AG04449 (cell line): Measurements from ENCODE around the gene RPL36.

ENCODE experiments used
- CTCF ChIA-PET: fragments of 350-600 bp; formaldehyde crosslinking; extraction: SDS; loops from one replicate; lab custom pipeline; 2021; ENCODE audit warnings: antibody characterized with exemption; lab: Yijun Ruan, JAX
- POLR2A ChIA-PET: fragments of 400-600, 350-600 bp; formaldehyde crosslinking; extraction: SDS; loops from one replicate; lab custom pipeline; 2020; ENCODE audit warnings: antibody characterized with exemption, inconsistent platforms; lab: Yijun Ruan, JAX
- DNase-seq: peaks from one replicate; pipeline ENCODE4 v3.0.0-alpha.2; 2010; ENCODE audit warnings: low read depth, low spot score
- H3K4me3 ChIP-seq: 2 replicates; pipeline ENCODE4 v1.5.1; 2011; ENCODE audit warnings: low read depth, mild to moderate bottlenecking, control low read depth, low read length
- CTCF ChIP-seq: IDR thresholded peaks from one replicate; pipeline ENCODE4 v1.5.1; 2011; ENCODE audit warnings: mild to moderate bottlenecking, moderate library complexity, low read length, control low read depth, inconsistent platforms; ENCODE audit not compliant: insufficient read depth; ENCODE audit errors: missing control alignments

The RPL36 gene

GRCh38 chr19:5694956-5695648 is 5.0 kb downstream of the RPL36 start:
- no peak overlapping the region for H3K4me3 ChIP-seq
- DNase-seq: no peak
- POLR2A ChIA-PET: interaction anchor here (0.9 kb wide), 1 partner anchor 23 kb away, joined by 3 read pairs; no protein-coding TSS in a partner anchor
- no peak for TF ChIP-seq CTCF
- CTCF ChIA-PET: no interaction called here

GRCh38 chr19:5695649-5696195 is 5.6 kb downstream of the RPL36 start:
- no peak for DNase-seq
- CTCF ChIA-PET: no interaction called here
- POLR2A ChIA-PET: interaction anchor here (0.9 kb wide), 1 partner anchor 23 kb away, joined by 3 read pairs; no protein-coding TSS in a partner anchor
- TF ChIP-seq CTCF: no peak
- H3K4me3 ChIP-seq: no peak overlapping the region

DNA sequence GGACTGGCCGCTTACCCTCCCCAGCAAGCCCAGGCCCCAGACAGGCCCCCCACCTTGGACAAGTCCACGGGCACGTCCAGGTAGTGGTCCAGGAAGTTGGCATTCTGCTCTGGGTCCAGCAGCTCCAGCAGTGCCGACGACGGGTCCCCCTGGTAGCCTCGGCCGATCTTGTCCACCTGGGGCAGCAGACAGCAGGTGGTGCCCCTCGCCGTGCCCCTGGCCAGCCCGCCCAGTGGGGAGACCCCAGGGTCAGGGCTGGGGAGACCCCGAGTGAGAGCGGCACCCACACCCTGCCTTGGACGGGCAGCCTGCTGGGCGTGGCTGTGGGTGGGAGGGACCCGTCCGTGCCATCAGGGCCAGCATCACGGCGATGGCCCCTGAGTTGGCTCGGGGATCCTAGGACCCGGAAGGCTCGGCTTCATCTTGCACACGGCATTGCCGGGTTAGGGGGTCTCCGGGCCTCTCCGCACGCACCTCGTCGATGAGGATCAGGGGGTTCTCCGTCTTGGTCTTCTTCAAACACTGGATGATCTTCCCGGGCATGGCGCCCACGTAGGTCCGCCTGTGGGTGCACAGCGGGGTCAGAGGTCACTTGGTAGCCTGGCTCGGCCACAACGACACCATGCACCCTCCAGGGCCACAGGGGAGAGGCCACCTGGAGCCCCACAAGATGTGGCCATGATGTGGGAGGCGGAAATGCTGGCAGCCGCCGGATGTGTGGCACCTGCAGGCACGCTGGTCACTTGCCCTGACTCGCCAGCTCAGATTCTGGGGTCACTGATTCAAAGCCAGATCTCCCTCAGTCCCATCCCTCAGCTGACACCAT is 6.3 kb downstream of the RPL36 start:
- TF ChIP-seq CTCF: no peak
- DNase-seq: no peak
- ChIA-PET POLR2A (interaction anchor here (0.9 kb wide), 1 partner anchor 22 kb away, joined by 3 read pairs; no protein-coding TSS in a partner anchor), CTCF (interaction anchor here (5.2 kb wide), 1 partner anchor 8 kb away, joined by 38 read pairs; the partner anchor contains the start of gene RPL36)
- H3K4me3 ChIP-seq: no peak overlapping the region

GRCh38 chr19:5697022-5697889 is 7.2 kb downstream of the RPL36 start:
- TF ChIP-seq CTCF: no peak
- no peak for DNase-seq
- H3K4me3 ChIP-seq: no peak overlapping the region
- ChIA-PET POLR2A (interaction anchor here (1.1 kb wide), 1 partner anchor 7 kb away, joined by 5 read pairs; the partner anchor contains the start of gene RPL36), CTCF (interaction anchor here (0.7 to 5.2 kb wide), 2 partner anchors 9 to 23 kb away, joined by 3 to 38 read pairs; partner anchors contain the start of genes CATSPERD and RPL36)

DNA sequence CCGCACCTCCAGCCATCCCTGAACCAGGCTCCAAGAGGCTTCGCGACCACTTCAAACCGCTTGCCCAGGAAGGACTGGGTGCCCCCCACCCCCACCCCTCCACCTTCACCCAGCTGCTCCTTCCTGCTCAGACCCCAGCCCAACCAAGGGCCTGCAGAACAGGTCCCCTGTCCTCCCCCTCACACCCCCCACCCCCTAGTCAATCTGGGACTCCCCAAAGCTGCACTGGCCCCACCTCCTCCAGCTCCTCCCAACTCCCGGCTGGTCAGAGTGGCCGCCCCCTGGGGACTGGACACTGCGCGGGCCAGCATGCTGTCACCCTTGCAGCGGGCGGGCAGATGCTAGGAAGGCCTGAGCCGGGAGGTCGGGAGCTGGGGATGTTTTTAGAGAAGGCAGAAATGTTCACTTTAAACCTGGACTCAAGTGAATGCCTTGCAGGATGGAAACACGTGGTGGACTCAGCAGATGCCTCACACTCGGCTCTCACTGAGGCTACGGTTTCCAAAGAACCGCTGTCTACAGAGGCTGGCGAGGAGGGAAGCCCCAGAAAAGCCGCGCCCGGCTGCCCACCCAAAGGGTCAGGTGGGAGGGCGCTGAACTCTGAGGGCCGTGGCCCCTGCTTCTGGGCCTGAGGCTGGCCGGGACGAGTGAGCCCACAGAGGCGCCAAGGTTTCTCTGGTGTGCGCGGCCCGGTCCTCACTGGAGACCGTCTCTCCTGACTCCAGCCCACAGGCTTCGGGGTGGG is 8.0 kb downstream of the RPL36 start:
- CTCF ChIA-PET: interaction anchor here (0.7 to 5.2 kb wide), 3 partner anchors 7 to 23 kb away, joined by 3 to 38 read pairs (median 4); partner anchors contain the start of genes CATSPERD and RPL36

More for the DNA sequence above, 8.0 kb downstream of the RPL36 start:
- TF ChIP-seq CTCF: no peak
- DNase-seq: no peak
- POLR2A ChIA-PET: interaction anchor here (1.1 to 1.7 kb wide), 2 partner anchors 7 to 8 kb away, joined by 4 to 5 read pairs; partner anchors contain the start of gene RPL36
- H3K4me3 ChIP-seq: no peak overlapping the region
